Stimulated activated CD8-positive, alpha-beta memory T cell treated with anti-CD3 and anti-CD28 coated beads, Interleukin-7, amount 100 ng/mL, for 4 hours (primary cell): ENCODE results near the gene POLD3.

Experiments
- DNase-seq, 2 donors: peaks; one replicate each; pipeline ENCODE4 v3.0.0-alpha.2; 2020; ENCODE audit warnings: low read depth in 2 of 2

Gene POLD3

DNA sequence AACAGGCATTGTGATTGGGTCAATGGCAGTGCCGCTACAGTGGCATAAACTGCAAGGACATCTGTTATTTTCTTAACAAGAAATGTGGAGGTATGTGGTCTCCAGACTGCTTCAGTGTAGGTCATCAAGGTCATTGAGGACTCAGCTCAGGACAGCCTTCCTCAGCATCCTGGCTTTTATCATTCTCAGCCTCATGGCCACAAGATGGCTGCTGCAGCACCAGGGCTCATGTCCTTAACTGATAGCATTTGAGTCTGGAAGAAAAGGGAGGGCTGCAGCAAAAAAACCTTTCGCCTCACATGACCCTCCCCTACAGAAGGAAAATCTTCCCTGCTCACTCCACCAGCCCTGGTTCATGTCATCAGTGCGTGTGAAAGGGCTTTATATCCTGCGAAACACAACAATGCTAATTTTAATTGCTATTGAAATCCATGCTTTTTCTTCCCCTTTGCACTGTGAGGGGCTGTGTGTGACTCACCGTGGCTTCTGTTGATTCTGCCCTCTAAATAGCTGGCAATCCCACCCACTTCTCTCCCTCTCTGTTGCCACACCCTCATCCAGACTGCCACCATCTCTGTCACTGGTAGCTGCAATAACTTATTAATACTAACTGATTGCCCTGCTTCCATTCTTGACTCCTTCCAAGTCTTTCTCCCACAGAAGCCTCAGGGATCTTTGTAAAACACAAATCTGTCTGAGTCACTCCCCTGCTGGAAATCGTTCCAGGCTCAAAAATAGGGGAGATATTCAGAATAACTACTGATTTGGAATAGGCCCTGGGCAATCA is 95.0 kb downstream of the POLD3 start:
- no peak for DNase-seq

DNA sequence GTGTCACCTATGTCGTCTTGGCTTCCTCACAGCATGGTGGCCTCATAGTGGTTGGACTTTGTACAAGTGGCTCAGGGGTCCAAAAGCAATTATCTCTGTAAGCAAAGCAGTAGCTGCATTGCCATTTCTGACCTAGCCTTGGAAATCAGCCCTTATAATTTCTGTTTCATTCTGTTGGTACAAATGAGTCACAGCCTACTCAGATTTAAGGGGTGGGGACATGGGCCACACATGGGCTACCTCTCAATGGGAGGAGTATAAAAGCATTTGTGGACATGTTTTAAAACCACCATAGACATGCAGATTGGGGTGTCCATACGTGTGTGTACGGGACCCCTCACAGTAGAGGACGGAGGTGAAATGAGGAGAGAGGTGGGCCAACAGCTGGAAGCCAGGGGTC is 97.3 kb downstream of the POLD3 start:
- no peak for DNase-seq

DNA sequence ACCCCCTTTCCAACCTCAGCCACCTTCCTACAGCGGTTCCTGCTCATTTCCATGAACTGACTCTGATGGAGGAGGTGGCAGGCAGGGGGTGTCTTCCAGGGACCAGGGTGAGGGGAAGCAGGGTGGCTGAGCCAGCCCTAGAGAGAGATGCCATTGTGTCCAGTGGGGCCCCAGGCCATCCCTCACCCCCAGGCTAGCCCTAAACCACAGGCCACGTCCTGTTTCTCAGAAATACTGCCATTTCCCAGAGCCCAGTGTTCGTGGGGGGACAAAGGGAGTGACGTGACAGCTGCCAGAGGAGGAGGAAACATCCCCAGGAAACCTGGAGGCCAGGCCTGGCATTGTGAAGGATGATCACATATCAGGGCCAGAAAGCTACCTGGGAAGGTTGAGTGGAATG is 99.4 kb downstream of the POLD3 start:
- DNase-seq, result no peak
